Activated T-cell treated with anti-CD3 and anti-CD28 coated beads, Interleukin-2, amount 50 U/mL, for 4 hours (primary cell): ENCODE measurements around the gene TMEM31. TPM values are rescaled to one million over a fixed set of nuclear protein-coding genes. Genes with fewer than 3 reads are reported as not detected.

Experiments used
- ATAC-seq, 2 donors: fragments of 200-7000 bp; cut with Tn5 transposase; one replicate each; pipeline ENCODE4 v1.10.0; 2021
- DNase-seq: peaks from one replicate; pipeline ENCODE4 v3.0.0-alpha.2; 2020
- H3K27me3 Mint-ChIP-seq: one replicate; pipeline ENCODE4 v1.8.0; 2021; ENCODE audit warnings: low read depth, mixed read lengths
- H3K36me3 Mint-ChIP-seq: one replicate; pipeline ENCODE4 v1.8.0; 2022; ENCODE audit warnings: mixed read lengths; ENCODE audit not compliant: insufficient read depth
- H3K4me1 Mint-ChIP-seq: one replicate; pipeline ENCODE4 v1.8.0; 2021; ENCODE audit warnings: low read depth, mixed read lengths
- H3K4me3 Mint-ChIP-seq: one replicate; pipeline ENCODE4 v1.8.0; 2021; ENCODE audit warnings: mild to moderate bottlenecking, moderate library complexity, mixed read lengths
- H3K9me3 Mint-ChIP-seq: one replicate; pipeline ENCODE4 v1.8.0; 2021; ENCODE audit warnings: mixed read lengths
- total RNA-seq, 3 donors: library from RNA; stranded (reverse); gene quantifications; one replicate each; pipeline ENCODE4 v1.2.1, GENCODE V29; 2021

Gene TMEM31
- total RNA-seq, 3 donors from 2014 or later, result not detected

GRCh38 chrX:103691059-103691458 is 19.6 kb upstream of the TMEM31 start:
- Mint-ChIP-seq H3K4me1 (no peaks in the 10 kb centered on the region), H3K36me3 (peaks cover 1% of the 10 kb centered on the region), H3K4me3 (no peak overlapping the region), H3K27me3 (no peaks in the 10 kb centered on the region), H3K9me3 (no peaks in the 10 kb centered on the region)
- DNase-seq, result no peak
- no peak for ATAC-seq

DNA sequence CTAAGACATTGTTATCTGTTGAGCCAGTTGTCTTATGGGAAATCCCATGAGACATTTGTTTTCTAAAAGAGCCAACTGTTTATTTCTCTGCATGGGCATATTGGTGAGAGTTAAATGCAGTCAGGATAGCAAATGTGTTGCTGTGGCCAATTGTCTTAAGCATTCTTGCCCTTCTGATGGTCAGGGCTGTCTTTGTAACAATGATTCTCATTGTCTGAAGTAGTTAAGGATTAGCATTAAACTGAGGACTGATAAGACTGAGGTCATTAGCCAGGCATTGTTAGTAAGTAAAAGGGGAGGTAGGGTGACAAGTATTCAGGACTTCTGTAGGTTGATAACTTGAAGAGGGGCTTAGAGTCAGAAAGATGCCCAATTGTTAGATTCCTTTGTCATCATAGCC is 13.0 kb upstream of the TMEM31 start:
- no peaks in the 10 kb centered on the region for H3K9me3 Mint-ChIP-seq
- H3K27me3 Mint-ChIP-seq, result peaks cover 3% of the 10 kb centered on the region
- no peak overlapping the region for H3K4me3 Mint-ChIP-seq
- DNase-seq, result no peak
- no peaks in the 10 kb centered on the region for H3K36me3 Mint-ChIP-seq
- no peaks in the 10 kb centered on the region for H3K4me1 Mint-ChIP-seq
- no peak for ATAC-seq

DNA sequence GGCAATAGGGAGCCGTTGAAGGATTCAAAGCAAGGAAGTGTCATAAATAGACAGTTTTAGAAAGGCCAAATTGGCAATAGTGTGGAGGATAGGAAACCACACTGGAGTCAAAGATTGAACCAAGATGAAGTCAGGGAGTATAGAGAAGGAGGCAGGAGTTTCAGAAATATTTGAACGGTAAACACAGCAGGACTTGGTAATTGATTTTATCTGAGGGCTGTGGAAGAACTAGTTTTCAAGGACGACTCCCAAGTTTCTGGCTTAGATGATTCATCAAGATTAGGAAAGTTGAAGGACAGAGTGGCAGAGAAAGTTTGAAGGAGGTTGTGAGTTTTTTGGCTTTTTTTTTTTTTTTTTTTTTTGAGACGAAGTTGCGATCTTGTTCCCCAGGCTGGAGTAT is 11.5 kb upstream of the TMEM31 start:
- Mint-ChIP-seq H3K27me3 (peaks cover 3% of the 10 kb centered on the region), H3K36me3 (no peaks in the 10 kb centered on the region), H3K4me1 (no peaks in the 10 kb centered on the region), H3K4me3 (no peak overlapping the region), H3K9me3 (no peaks in the 10 kb centered on the region)
- ATAC-seq (no peak), DNase-seq (no peak)

DNA sequence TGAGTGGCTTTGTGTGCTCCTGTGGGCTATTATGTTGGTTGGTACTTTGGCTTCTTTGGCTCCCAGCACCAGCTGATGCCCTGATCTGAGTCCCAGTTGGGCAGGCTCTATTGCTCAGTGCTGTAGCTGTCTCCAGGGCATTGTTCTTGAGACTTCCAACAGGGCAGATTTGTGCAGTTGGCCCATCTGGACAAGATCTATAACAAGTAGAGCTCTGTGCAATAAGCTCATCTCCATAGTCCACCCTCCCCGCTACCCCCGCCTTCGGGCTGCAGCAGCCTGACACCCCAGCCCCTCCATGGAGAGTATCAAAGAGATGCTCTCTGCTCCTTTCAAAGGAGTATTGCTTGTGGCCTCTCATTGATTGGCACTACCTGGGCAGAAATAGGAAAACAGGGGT is 5.8 kb upstream of the TMEM31 start:
- no peak for DNase-seq
- ATAC-seq, result no peak
- peaks cover 3% of the 10 kb centered on the region for H3K27me3 Mint-ChIP-seq
- H3K4me3 Mint-ChIP-seq, result no peak overlapping the region
- no peaks in the 10 kb centered on the region for H3K4me1 Mint-ChIP-seq
- H3K36me3 Mint-ChIP-seq, result no peaks in the 10 kb centered on the region
- H3K9me3 Mint-ChIP-seq, result no peaks in the 10 kb centered on the region

DNA sequence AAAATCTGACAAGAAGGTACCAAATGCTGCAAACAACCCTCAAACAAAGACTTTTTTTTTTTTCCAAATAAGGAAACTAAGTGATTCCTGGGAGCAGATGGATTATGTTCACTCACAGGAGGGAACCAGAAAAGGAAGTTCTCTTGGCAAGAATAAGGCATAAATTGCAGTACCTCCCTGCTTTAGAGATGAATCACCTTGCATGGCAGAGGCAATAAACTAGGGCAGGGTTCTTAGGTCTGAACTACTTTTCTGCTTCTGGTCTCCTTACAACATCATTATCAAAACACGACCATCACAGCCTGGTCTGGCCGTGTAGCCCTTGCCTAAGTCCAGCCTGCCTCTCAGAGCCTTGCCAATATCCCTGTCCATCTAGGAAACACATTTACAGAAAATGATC is 6.3 kb downstream of the TMEM31 start:
- no peaks in the 10 kb centered on the region for H3K36me3 Mint-ChIP-seq
- H3K9me3 Mint-ChIP-seq, result no peaks in the 10 kb centered on the region
- ATAC-seq (no peak), DNase-seq (no peak)
- H3K4me3 Mint-ChIP-seq, result no peak overlapping the region
- H3K4me1 Mint-ChIP-seq, result no peaks in the 10 kb centered on the region
- no peaks in the 10 kb centered on the region for H3K27me3 Mint-ChIP-seq

DNA sequence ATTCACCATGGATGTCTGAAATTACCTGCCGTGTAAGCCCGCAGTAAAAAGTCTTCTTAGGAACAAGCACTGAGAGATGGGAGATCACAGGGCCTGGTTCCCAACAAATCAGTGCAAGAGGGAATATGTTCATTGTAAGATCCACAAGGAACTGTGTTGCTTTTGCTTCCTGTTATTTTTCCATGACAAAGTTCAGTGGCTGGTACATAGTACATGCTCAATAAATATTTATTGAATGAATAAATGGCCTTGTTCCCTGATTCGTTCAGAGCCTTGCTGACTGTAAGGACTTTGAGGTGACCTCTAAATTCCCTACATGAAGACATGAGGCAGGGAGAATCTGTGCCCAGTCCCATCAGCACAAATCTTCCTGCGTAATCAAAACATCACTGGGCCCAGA is 7.4 kb downstream of the TMEM31 start:
- no peaks in the 10 kb centered on the region for H3K9me3 Mint-ChIP-seq
- ATAC-seq (no peak), DNase-seq (no peak)
- H3K4me3 Mint-ChIP-seq, result no peak overlapping the region
- no peaks in the 10 kb centered on the region for H3K36me3 Mint-ChIP-seq
- H3K27me3 Mint-ChIP-seq, result no peaks in the 10 kb centered on the region
- H3K4me1 Mint-ChIP-seq, result no peaks in the 10 kb centered on the region

DNA sequence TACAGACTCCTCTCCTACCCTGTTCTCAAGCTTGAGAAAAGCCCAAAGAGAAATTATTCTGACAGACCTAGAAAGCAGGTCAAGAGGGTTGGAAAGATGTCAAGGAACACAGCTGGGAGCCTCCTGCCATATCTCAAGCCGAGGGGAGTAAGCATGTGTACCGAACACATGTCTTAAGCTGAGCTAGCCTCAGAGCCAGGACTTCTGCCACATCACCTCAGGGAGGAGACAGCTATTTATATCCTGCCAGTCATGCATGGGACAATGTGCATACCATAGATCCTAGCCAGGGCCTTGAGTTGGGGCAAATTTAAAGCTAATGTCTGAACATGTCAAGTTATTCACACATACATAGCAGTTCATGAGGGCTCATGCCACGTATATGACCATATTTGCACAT is 11.8 kb downstream of the TMEM31 start:
- DNase-seq (no peak), ATAC-seq (no peak)
- Mint-ChIP-seq H3K27me3 (no peaks in the 10 kb centered on the region), H3K4me1 (no peaks in the 10 kb centered on the region), H3K36me3 (no peaks in the 10 kb centered on the region), H3K4me3 (no peak overlapping the region), H3K9me3 (no peaks in the 10 kb centered on the region)

- no peak for ATAC-seq
- no peaks in the 10 kb centered on the region for H3K27me3 Mint-ChIP-seq
- no peaks in the 10 kb centered on the region for H3K9me3 Mint-ChIP-seq
- peaks cover 4% of the 10 kb centered on the region for H3K4me1 Mint-ChIP-seq
- no peak for DNase-seq
- no peaks in the 10 kb centered on the region for H3K36me3 Mint-ChIP-seq
- H3K4me3 Mint-ChIP-seq, result no peak overlapping the region
Measured at GRCh38 chrX:103726477-103726876, 15.8 kb downstream of the TMEM31 start.

DNA sequence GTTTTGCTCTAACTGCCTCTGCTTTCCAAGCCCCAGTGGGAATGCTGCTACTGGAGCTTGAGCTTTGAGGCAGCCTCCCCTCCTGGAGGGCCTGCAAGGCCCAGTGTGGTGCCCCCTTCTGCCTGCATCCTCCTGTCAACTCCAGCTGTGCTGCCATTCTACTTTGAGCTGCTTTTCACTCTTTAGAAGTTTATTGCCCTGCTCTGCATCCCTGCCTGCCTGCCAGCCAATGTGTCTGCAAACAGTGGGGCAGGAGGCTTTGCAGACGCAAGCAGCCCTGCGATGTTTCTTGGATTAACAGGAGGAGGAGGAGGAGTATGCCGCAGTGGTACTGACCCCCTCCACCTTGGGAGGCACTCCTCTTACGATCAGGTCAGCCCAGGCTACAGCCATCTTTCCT is 16.4 kb downstream of the TMEM31 start:
- H3K36me3 Mint-ChIP-seq, result no peaks in the 10 kb centered on the region
- ATAC-seq (no peak), DNase-seq (no peak)
- H3K4me1 Mint-ChIP-seq, result peaks cover 4% of the 10 kb centered on the region
- H3K9me3 Mint-ChIP-seq, result no peaks in the 10 kb centered on the region
- H3K4me3 Mint-ChIP-seq, result no peak overlapping the region
- H3K27me3 Mint-ChIP-seq, result no peaks in the 10 kb centered on the region

- no peak for ATAC-seq
- H3K4me1 Mint-ChIP-seq, result peaks cover 4% of the 10 kb centered on the region
- H3K4me3 Mint-ChIP-seq, result no peak overlapping the region
- no peak for DNase-seq
- no peaks in the 10 kb centered on the region for H3K36me3 Mint-ChIP-seq
- H3K9me3 Mint-ChIP-seq, result no peaks in the 10 kb centered on the region
- peaks cover 2% of the 10 kb centered on the region for H3K27me3 Mint-ChIP-seq
Measured at GRCh38 chrX:103729015-103729414, 18.3 kb downstream of the TMEM31 start.

- no peak for DNase-seq
- no peaks in the 10 kb centered on the region for H3K36me3 Mint-ChIP-seq
- H3K4me1 Mint-ChIP-seq, result peaks cover 4% of the 10 kb centered on the region
- ATAC-seq, result no peak
- peaks cover 2% of the 10 kb centered on the region for H3K27me3 Mint-ChIP-seq
- H3K9me3 Mint-ChIP-seq, result no peaks in the 10 kb centered on the region
- H3K4me3 Mint-ChIP-seq, result no peak overlapping the region
Measured at GRCh38 chrX:103730147-103730795, 19.6 kb downstream of the TMEM31 start.

- Mint-ChIP-seq H3K36me3 (no peaks in the 10 kb centered on the region), H3K27me3 (peaks cover 2% of the 10 kb centered on the region), H3K9me3 (no peaks in the 10 kb centered on the region), H3K4me1 (peaks cover 4% of the 10 kb centered on the region), H3K4me3 (no peak overlapping the region)
- ATAC-seq (no peak), DNase-seq (no peak)
Measured at GRCh38 chrX:103730796-103731493, 20.2 kb downstream of the TMEM31 start.

- Mint-ChIP-seq H3K4me3 (no peak overlapping the region), H3K4me1 (peaks cover 4% of the 10 kb centered on the region), H3K9me3 (no peaks in the 10 kb centered on the region), H3K36me3 (no peaks in the 10 kb centered on the region), H3K27me3 (peaks cover 2% of the 10 kb centered on the region)
- ATAC-seq (no peak), DNase-seq (no peak)
Measured at GRCh38 chrX:103733017-103733416, 22.3 kb downstream of the TMEM31 start.

- no peaks in the 10 kb centered on the region for H3K36me3 Mint-ChIP-seq
- H3K27me3 Mint-ChIP-seq, result peaks cover 2% of the 10 kb centered on the region
- H3K4me1 Mint-ChIP-seq, result peaks cover 4% of the 10 kb centered on the region
- DNase-seq, result no peak
- no peaks in the 10 kb centered on the region for H3K9me3 Mint-ChIP-seq
- no peak overlapping the region for H3K4me3 Mint-ChIP-seq
- ATAC-seq, result no peak
Measured at GRCh38 chrX:103734125-103734760, 23.5 kb downstream of the TMEM31 start.

DNA sequence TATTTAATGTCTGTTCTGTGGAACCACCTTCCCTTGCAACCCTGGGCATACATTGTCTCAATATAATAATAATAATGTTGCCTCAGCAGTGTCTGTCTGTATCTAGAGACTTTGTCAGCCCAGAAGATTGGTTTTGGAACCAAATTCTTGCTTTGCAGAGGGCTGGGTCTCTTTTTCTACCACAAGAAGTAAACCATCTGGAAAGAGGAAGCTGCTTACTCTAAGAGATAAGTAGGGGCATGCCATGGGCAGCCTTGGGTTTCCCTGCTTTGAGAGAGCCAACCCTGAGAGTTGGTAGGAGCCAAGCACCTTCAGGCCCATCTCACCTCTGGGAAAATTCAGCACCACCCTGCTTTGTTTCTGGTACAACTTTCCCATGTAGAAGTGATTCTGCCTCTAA is 27.0 kb downstream of the TMEM31 start:
- H3K9me3 Mint-ChIP-seq, result no peaks in the 10 kb centered on the region
- no peak overlapping the region for H3K4me3 Mint-ChIP-seq
- no peak for ATAC-seq
- no peaks in the 10 kb centered on the region for H3K36me3 Mint-ChIP-seq
- no peaks in the 10 kb centered on the region for H3K4me1 Mint-ChIP-seq
- H3K27me3 Mint-ChIP-seq, result peaks cover 2% of the 10 kb centered on the region
- no peak for DNase-seq
